WTC11 (cell line): ENCODE results near the gene ZNF714.

Experiments
- MLX ChIP-seq: sonication (generic); formaldehyde crosslinking; IDR thresholded peaks from 2 replicates; pipeline ENCODE4 v1.8.1; 2023; ENCODE audit warnings: mild to moderate bottlenecking, missing genetic modification reagents, moderate library complexity
- NR2C2 ChIP-seq: sonication (generic); formaldehyde crosslinking; IDR thresholded peaks from 2 replicates; pipeline ENCODE4 v1.8.0; 2022; ENCODE audit warnings: mild to moderate bottlenecking, missing genetic modification reagents

- TF ChIP-seq NR2C2 (CRISPR knock-in tag) (no peak), MLX (CRISPR knock-in tag) (no peak)
Observed at GRCh38 chr19:21133633-21134032, 51.6 kb downstream of the ZNF714 start.
